LHCN-M2 (cell line): ENCODE data around the gene CDKAL1. TPM values are rescaled to one million over a fixed set of nuclear protein-coding genes. Genes with fewer than 3 reads are reported as not detected.
"Not testable (repeated sequence)": the region's sequence is repeated elsewhere in the genome, so short reads cannot be mapped to it uniquely, and the experiment has no call there.

Experiments
- DNase-seq: peaks from one replicate; pipeline ENCODE4 v3.0.0-alpha.2; 2012; ENCODE audit warnings: low read depth
- total RNA-seq: library from RNA; depleted of rRNA; stranded (reverse); fragments of >200 nt; gene quantifications from 2 replicates; pipeline ENCODE4 v1.2.3, GENCODE V29; 2014

Gene CDKAL1
- total RNA-seq, 1 experiment from 2014 or later = 17.9 TPM

DNA sequence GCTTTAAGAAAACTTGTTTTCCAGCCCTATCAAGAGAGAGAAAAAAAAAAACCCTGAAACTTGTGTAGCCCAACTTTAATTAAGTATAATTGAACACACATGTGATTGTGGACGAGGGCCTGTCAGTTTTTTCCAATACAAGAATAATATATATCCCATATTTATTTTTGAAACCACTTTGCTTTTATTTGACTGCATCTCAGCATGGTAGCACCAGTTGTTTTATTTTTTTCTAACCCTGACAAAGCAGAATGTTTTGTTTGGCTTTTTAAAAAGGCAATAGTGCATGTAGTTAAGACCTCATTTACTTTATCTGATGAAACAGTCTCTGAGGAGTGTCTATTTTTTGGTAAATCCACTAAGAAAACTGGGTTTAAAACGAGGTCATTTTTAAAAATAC lies 257.7 kb downstream of the CDKAL1 start:
- no peak for DNase-seq

DNA sequence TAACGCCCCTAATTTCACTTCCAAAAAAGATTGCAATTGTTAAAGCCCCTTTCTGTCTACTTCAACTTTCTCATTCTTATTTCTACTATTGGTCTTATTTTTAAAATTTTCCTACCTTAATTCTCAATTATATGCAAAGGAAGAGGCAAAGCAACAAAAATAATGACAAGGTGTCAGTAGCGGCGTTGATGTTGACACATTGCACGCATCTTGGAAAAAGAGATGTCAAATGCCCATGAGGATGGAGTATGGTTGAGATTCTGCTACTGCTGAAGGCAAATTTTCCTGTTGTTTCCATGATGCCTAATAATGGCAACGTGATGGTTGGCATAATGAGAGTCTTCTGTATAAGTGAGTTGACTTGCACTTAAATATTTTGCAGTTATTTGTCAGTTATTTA lies 258.9 kb downstream of the CDKAL1 start:
- DNase-seq = no peak

DNA sequence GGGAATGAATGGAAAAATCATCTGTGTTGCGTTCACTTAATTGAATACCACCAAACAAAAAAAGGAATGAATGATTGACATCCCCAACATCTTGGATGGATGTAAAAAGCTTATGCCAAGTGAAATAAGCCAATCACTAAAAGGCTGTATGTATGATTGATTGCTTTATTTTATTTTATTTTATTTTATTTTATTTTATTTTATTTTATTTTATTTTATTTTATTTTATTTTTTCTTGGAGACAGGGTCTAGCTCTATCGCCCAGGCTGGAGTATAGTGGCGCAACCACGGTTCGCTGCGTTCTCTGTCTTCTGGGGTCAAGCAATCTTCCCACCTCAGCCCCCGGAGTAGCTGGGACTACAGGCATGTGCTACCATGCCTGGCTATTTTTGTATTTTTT lies 263.3 kb downstream of the CDKAL1 start:
- DNase-seq = no peak

DNA sequence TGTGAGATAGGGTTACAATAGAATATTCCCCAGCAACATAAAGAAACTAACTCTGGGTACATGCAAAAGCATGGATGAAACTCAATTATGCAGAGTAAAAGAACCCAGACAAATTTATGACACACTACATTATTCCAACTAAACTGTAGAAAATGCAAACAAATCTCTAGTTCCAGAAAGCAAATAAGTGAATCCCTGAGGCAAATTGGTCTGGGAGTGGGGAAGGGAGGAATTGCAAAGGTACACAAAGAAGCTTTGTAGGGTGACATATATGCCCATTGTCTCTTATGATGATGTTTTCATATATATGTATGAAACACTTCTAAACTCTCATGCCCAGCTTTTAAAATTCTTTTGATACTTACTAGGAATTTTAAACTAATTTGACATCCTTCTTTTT lies 266.0 kb downstream of the CDKAL1 start:
- no peak for DNase-seq

DNA sequence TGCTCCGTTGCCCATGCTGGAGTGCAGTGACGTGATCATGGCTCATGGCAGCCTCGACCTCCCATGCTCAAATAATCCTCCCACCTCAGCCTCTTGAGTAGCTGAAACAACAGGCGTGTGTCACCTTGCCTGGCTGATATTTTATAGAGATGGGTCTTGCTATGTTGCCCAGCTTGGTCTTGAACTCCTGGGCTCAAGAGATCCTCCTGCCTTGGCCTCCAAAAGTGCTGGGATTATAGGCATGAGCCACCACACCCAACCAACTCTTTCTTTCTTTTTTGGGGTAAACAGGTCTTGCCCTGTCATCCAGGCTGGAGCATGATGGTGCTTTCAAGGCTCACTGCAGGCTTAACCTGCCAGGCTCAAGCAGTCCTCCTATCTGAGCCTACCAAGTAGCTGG lies 266.4 kb downstream of the CDKAL1 start:
- no peak for DNase-seq

DNA sequence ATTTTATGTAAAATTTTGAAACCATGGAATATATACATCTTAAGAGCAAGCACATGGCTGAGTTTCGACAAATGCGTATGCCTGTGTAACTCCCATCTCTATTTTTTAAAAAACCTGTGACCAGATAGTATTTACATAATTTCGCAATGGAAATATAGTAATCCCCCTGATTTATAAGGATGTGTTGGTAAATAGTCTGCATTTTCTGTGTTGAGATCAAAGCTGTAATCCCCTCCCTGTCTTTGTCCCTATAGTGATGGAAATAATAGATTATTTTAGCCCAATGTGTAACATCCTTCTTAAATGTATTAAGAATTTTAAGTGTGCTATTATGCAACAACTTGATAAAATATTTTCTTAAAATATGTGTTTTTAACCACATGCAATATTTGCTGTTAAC lies 267.3 kb downstream of the CDKAL1 start:
- no peak for DNase-seq

DNA sequence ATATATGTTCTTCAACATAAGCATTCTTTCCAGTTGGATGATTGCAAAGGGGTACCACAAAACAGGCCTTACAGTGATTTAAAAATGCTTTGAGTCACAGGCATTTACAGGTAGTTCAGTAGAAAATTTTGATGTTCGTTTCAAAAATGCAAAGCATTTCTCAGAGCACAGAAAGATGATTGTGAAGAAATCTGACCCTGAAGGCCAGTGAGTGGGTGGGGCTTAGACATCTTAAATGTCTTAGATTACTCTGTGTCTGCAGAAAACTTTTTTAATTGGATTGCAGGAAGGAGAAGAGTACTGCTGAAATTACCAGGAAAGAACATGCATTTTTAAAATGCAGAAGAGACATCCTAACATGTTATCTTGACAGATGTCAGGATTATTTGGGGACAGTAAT lies 268.3 kb downstream of the CDKAL1 start:
- no peak for DNase-seq

DNA sequence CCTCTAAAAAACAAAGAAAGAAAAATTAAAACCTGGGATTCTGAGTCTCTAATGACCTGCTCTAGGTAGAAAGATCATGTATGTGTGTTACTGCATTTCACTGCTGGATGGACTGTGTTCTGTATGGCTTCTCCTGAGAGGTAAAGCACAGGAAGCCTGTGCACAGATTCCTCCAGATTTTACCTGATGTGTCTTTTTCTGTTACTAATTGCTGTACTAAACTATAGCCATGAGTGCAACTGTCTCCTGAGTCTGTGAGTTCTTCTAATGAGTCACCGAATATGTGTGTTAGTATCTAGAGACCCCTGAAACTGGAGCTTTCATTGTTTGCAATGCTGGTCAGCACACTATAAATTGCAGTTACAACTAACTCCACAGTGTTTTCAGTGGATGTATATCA lies 270.8 kb downstream of the CDKAL1 start:
- no peak for DNase-seq

DNA sequence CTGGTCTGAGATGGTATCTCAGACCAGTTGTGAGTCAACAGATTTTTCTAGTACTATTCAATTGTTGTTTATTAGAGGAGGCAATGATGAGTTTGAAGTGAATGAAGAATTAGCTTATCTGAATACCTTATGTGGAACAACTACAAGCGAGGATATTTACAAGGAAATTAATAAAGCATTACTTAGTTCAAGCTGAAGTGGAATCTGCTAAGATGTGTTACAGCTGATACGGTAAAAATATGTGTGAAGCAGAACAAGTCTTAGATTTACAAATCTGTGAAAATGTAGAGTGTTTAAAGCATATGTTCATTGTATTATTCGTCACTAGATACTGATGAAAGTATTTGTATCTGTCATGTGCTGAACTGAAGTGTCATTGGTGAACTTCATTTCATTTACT lies 272.4 kb downstream of the CDKAL1 start:
- DNase-seq = no peak

DNA sequence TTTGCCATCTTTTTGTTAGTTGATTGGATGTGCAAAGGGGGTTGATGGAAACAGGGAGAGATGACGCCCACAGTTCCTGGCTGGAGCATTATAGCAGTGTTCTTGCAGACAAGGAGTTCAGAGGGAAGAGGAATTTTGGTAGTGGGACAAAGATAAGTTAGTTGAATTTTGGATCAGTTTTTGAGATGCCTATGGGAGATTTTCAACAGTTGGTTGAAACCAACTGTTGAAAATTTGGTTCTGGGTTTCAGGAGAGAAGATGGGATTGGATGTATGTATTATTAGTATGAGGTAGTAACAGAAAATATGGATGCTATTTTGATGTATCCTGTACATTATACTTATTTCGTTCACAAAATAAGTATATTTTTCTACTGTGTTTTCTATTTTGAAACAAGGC lies 274.2 kb downstream of the CDKAL1 start:
- DNase-seq = no peak

DNA sequence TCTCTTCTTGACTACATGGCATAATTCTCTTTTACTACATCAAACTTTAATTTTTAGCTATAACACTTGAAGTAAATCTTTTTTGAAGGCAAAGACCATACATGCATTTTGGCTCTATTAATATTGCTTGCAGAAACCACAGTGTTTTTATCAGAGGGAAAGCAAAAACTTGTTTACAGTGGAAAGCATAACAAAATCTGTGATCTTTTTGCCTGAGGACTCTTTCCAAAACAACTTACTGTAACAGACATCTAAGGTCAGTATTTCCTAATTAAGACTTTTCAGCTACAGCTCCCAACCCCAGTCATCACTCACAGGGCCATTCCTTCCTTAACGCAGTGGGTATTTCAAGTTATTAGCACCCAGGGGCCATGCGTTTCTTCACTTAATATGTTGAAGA lies 274.7 kb downstream of the CDKAL1 start:
- DNase-seq = no peak

DNA sequence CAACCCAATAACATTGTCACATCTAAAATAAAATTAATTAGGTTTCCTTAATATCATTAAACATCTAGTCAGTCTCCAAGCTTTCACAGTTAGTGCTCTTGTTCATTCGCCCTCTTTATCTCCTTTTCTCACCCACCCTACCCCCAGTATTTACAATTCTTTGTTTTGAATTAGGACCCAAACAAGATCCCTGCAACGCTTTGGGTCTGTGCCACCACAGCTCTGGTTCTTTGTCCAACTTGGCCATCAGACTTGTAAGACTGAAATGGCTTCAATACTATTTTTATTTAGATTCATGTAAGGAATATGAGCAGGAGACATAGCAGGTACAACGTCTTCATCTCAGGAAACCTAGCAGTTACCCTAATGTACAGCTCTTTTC lies 276.5 kb downstream of the CDKAL1 start:
- no peak for DNase-seq

DNA sequence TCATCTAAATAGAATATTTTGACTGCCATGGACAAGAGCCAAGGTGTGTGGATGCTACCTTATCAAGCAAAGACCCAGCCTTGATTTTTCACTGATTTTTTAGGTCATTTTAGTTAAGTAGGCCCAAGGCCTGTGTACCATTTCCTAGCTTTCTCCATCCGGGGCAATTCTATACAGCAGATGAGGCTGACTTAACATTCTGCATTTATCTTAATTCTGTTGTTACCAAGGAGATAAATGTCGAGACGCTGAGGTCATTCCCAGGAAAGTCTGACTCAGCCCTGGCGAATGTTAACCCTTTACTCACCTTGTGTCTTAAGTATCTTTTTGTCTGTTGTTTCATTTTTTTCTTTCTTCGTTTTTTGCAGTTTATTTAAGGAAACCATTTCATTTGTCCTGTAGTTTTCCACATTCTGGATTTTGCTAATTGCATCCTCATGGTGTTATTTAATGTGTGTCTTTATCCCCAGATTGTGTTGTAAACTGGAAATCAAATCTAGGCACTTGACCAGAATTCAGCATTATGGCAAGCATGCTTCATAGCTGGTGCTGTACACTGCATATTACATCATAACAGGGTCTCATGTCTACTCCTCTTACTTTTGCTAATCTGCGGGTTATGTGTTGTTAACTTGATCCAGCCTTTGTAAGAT lies 277.0 kb downstream of the CDKAL1 start:
- DNase-seq = peak; percentile 92

DNA sequence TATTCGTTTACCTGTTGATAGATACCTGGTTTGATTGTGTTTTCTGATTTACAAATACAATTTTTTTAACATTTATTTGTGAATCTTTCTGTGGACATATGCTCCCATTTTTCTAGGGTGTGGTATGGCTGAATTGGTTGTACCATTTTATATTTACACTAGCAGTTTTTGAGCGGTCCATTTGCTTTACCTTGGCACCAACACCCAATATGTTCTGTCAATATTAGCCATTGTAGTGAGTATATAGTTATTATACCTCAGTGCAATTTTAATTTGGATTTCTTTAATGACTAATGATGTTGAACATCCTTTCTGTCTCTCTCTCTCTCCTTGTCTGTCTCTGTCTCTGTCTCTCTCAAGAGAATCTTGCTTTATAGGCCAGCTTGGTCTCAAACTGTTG lies 278.5 kb downstream of the CDKAL1 start:
- DNase-seq = no peak

DNA sequence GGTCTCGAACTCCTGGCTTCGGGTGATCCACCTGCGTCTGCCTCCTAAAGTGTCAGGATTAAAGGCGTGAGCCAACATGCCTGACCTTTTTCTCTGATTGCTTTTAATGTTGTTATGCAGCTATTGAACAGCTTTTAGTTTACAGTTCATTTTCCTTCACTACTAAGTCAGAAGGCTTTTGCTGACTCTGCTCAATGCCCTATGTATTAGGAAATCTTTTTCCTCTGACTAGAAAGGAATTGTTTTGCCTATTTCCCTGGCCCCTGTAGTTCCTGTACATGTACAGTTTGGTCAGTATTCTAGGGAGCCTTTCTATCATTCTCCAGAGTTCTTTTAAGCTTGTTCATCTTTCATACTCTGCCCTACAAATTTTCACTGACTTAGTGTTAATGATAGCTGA lies 280.2 kb downstream of the CDKAL1 start:
- no peak for DNase-seq

DNA sequence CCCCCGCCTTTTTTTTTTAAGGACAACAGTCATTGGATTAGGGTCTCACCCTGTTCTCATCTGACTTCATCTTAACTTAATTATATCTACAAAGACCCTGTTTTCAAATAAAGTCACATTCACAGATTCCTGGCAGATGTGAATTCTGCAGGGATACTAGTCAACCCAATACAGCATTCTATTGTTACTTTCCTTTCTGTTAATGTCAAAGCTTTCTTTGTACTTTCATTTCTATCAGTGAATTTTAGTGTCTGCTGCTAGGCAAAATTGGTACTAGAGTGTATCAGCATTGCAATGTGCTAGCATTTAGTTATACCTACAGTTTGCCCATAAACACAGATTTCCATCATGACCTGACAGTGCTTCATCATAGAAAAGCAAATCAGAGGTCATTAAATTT lies 281.9 kb downstream of the CDKAL1 start:
- no peak for DNase-seq

DNA sequence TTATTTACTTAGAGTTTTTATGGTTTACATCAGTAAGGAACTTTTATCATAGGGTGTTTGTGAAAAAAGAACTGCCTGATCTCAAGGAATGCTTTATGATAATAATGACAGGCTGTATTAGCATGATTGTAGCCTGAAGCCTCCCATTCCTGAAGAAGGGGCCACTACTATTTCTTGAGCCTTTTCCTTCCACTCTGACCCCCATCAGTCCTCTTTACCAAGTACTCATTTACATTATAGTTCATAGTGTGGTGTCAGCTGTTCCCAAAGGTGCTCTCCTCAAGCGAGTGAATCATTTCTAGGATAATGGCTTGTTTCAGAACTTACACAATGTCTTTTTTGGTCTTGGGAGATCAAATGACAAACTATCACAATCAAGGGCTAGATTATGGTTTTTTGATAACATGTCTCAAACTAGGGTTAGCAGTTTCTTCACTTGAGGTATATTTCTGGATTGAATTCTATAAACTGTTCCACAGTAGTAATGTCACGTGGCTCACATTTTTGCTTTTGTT lies 283.6 kb downstream of the CDKAL1 start:
- DNase-seq = peak; percentile 55

DNA sequence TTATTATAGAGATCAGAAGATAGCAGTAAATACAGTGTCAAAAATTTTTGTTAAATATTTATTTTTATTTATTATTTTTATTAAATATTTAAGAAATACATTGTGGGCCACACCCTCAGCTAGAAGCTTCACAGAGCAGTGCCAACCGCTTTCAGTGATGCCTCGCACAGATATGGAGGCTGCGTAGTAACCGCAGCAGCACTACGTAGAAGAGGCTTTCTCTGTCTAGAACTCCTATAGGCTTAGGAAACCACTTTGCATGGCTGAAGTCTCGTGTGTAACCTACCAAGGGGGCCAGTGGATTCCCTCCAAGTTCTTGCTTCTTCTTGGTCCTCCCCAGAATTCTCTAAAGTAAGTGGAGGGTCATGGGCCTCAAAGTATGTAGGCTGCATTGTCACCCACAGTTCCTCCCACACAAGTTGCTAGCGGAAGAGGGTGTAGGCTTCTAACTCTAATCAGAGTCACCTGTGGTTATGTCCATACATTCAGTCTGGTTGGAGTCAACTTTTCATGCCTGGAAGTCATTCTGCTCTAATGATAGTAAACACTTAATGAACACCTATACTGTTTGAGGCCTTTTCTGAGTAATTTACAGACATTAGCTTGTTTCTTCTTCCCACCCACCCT lies 285.6 kb downstream of the CDKAL1 start:
- DNase-seq = no peak

DNA sequence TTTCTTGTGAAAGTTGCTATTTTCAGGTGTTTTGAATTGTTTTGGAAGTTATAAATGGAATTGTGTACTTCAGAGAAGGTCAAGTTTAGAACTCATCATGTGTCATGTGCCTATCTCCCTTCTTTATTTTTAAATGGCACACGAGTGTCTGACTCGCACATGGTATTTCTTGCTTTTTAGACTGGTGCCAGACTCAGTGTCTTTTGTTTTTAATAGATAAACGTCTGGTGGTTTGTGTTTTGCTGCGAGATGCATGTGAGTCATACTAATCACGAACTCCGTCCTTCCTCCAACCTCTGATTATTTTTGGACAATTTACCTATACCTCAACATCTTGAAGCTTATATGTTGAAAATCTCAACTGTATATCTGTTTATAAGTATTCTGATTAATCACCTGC lies 292.1 kb downstream of the CDKAL1 start:
- peak; percentile 64 for DNase-seq

DNA sequence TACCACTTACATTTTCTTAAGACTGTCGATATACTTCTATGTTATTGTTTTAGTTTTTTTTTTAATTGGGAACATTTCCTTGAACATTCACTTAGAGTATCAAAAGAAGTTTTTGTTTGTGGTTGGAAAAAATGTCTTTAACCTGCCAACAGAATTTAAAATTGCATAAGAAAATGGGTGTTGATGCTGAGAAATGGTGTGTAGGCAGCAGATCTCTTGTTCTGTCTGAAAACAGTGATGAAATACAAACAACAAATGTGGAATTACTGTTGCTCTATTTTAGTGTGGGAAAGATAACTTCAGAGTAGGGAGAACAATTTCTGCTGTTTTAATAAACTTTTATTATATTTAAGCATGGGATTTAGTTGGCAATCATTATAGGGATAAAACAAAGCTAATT lies 293.5 kb downstream of the CDKAL1 start:
- peak; percentile 61 for DNase-seq

DNA sequence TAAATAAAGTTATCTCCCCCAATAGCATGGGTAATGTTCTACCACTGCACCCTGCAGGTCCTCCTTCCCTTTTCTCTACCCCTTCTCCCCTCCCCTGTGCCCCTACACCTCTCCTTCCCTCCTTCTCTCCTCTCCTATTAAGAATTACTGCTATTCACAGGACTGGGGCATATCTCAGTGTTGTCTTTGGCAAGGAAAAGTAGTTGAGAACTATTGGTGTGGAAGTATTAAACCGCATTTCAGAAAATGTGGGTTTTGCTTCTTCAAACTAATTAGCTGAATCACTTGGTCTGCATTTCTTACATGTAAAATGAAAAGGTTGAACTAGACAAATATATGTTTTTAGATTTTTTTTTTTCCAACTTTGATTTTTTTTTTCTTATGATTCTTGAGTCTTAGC lies 296.3 kb downstream of the CDKAL1 start:
- DNase-seq = no peak

DNA sequence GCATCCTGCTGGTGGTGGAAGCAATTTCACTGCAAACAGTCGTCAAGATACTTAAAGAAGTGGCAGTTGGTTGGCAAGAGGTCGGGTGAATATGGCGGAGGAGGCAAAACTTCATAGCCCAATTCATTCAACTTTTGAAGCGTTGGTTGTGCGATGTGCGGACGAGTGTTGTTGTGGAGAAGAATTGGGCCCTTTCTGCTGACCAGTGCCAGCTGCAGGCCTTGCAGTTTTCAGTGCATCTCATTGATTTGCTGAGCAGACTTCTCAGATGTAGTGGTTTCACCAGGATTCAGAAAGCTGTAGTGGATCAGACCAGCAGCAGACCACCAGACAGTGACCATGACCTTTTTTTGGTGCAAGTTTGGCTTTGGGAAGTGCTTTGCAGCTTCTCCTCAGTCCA lies 297.0 kb downstream of the CDKAL1 start:
- not testable (repeated sequence) for DNase-seq

DNA sequence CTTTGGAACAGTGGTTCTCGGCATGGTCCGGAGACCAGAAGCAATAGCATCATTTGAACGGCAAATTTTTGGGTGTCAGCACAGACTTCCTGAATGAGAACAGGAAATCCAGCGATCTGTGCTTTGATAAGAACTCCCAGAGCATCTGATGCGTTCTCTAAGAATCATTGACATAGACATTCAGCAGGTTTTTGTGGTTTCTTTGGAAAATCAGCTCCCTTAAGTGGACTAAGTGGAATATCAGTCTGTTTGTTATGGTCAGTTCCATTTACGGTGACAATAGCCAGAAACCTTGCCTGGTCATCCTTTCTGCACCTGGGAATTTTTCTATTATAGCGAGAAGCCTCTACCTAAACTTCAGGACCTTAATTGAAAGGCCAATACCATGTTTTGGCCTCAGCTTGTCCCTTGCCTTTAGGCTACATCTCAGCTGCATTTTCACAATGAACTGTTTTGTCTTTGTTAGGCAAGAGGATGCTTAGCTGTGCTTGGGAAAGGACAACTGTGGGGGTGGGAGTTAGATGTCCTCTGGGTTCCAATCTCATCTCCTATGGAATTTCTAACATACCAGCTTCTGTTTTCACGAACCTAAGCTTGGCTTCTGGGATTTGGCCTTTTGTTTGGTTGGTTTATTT lies 299.7 kb downstream of the CDKAL1 start:
- no peak for DNase-seq
